Small intestine (tissue), 7 donors: Measurements from ENCODE around the gene SPATA13. TPM values are rescaled to one million over a fixed set of nuclear protein-coding genes. Genes with fewer than 3 reads are reported as not detected.

Source experiments
- DNase-seq, 2 donors: peaks; one replicate each; pipeline versions ENCODE4 v3.0.0 to v3.0.0-alpha.2; 2013
- FAIRE-seq: peaks from 2 replicates; lab custom pipeline; 2012; peaks lifted over from hg19 to GRCh38; lab: Jason Lieb, UNC
- H3K27ac ChIP-seq, 3 donors: one replicate each; pipeline ENCODE4 v1.5.1; 2013; ENCODE audit warnings: low read length in 2 of 3, mild to moderate bottlenecking in 2 of 3, control low read depth in 1 of 3, inconsistent platforms in 1 of 3, low read depth in 1 of 3, moderate library complexity in 1 of 3
- H3K27me3 ChIP-seq, 3 donors: one replicate each; pipeline ENCODE4 v1.6.1; 2013; ENCODE audit warnings: low read length in 3 of 3, inconsistent platforms in 1 of 3; ENCODE audit not compliant: control insufficient read depth in 3 of 3, insufficient read depth in 3 of 3
- H3K36me3 ChIP-seq, 3 donors: one replicate each; pipeline ENCODE4 v1.6.1; 2013; ENCODE audit warnings: low read length in 3 of 3, inconsistent platforms in 1 of 3, low read depth in 1 of 3, mild to moderate bottlenecking in 1 of 3, moderate library complexity in 1 of 3; ENCODE audit not compliant: control insufficient read depth in 3 of 3, insufficient read depth in 2 of 3
- H3K4me1 ChIP-seq, 3 donors: one replicate each; pipeline ENCODE4 v1.6.1; 2013; ENCODE audit warnings: low read length in 2 of 3, inconsistent platforms in 1 of 3, low read depth in 1 of 3, mild to moderate bottlenecking in 1 of 3, moderate library complexity in 1 of 3; ENCODE audit not compliant: control insufficient read depth in 3 of 3, insufficient read depth in 2 of 3
- H3K4me3 ChIP-seq, 3 donors: one replicate each; pipeline ENCODE4 v1.5.1; 2013; ENCODE audit warnings: low read length in 3 of 3, control low read depth in 1 of 3, inconsistent platforms in 1 of 3, low read depth in 1 of 3, mild to moderate bottlenecking in 1 of 3, moderate library complexity in 1 of 3
- H3K9me3 ChIP-seq, 2 donors: one replicate each; pipeline ENCODE4 v1.6.1; 2013; ENCODE audit warnings: low read depth in 1 of 2, low read length in 1 of 2; ENCODE audit not compliant: control insufficient read depth in 2 of 2, insufficient read depth in 1 of 2
- WGBS, 3 donors: extraction: QIAGEN DNeasy Blood & Tissue Kit; methylation state at CpG; one replicate each; pipeline ENCODE4 v1.1.7; 2013; 5-methylcytosine and 5-hydroxymethylcytosine counted together
- polyA plus RNA-seq, 4 donors: library from polyadenylated mRNA; stranded (reverse) in 3 of 4; unstranded in 1 of 4; fragments of 200-250 nt in 3 of 4; fragments of 120-200 nt in 1 of 4; gene quantifications; one replicate each; pipeline versions ENCODE4 v1.2.1 to v1.2.3, GENCODE V29; 2013
- donor health status: healthy with polysubstance abuse.
- donor health status: control.
- donor health status: control.
- donor health status: Bipolar disorder and iron deficiency.
- donor health status: healthy.

Gene SPATA13
- polyA plus RNA-seq, 4 donors = 10.0 to 57.0 (median 15.0) TPM

DNA sequence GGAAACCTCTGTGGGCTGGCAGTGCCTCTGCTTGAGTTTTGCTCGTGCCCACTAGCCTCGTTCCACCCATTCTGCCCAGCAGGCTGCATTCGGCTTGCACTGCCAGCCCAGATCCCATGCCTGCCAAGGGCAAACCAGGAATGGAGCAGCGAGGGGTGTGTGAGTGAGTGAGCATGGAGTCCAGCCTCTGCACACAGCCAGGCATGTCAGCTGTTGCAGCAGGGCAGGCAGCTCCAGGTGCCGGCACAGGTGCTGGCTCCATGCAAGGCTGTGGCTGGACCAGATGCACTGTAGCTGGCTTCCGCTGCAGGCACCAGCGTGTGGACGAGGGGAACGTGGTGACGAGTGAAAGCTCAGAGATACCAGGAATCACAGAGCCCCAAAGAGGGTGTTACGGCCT, 64.5 kb downstream of the SPATA13 start:
- Histone ChIP-seq H3K4me3 (no peak overlapping the region), H3K27ac (no peak overlapping the region), H3K27me3 (no peaks in the 10 kb centered on the region), H3K9me3 (no peaks in the 10 kb centered on the region), H3K36me3 (peaks cover 0 to 40% (median 2%) of the 10 kb centered on the region in 3 donors), H3K4me1 (no peaks in the 10 kb centered on the region)
- no peak for DNase-seq
- WGBS, 3 donors = 88 to 91% (median 90%) methylated on average over 11 of the region's 11 CpGs
- no peak for FAIRE-seq

DNA sequence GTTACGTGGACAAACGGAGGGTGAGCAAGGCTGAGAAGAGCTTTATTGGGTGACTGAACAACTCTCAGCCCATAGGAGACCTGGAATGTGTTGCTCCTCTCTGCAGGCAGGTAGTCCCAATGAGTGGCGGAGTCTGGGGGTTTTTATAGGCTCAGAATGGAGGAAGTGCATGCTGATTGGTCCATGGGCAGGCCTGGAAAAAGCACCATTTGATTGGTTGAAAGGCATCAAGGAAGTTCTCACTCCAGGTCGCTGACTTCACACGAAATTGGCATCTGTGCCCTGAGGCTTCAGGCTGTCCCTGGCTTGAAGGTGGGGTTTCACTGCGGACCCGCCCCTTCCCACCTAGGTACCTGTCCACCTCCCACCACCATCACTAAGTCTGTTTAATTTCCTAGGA, 65.4 kb downstream of the SPATA13 start:
- DNase-seq (no peak), FAIRE-seq (no peak)
- Histone ChIP-seq H3K36me3 (peaks cover 0 to 40% (median 2%) of the 10 kb centered on the region in 3 donors), H3K4me3 (no peak overlapping the region), H3K9me3 (no peaks in the 10 kb centered on the region), H3K4me1 (peaks cover 0 to 3% (median 2%) of the 10 kb centered on the region in 3 donors), H3K27me3 (no peaks in the 10 kb centered on the region), H3K27ac (no peak overlapping the region)
- 89 to 93% (median 90%) methylated on average over 7 of the region's 7 CpGs for WGBS, 3 donors

DNA sequence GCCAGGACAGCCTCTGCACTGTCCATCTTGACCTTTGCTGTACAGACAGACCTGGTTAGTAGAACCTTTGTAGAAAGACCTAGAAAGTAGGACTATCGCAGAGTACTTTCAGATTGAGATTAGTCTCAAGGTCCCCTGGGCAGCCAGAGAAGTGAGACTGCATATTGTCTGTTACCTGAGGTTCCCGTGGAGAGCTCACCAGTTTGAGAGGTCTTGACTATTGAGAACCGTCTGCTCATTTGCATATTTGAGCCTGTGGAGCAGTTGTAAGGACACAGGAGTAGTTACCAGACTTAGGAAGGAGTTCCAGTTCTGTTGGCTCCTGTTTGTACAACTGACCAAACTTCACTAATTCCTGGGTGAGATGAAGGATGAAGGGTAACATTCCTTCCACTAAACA, 66.2 kb downstream of the SPATA13 start:
- H3K4me1 ChIP-seq = peaks cover 0 to 7% (median 3%) of the 10 kb centered on the region in 3 donors
- H3K27me3 ChIP-seq = no peaks in the 10 kb centered on the region
- DNase-seq (no peak), FAIRE-seq (no peak)
- no peak overlapping the region for H3K4me3 ChIP-seq
- 51 to 78% (median 74%) methylated on average over 3 of the region's 3 CpGs for WGBS, 3 donors
- peaks cover 0 to 40% (median 2%) of the 10 kb centered on the region in 3 donors for H3K36me3 ChIP-seq
- H3K9me3 ChIP-seq = no peaks in the 10 kb centered on the region
- H3K27ac ChIP-seq = no peak overlapping the region

DNA sequence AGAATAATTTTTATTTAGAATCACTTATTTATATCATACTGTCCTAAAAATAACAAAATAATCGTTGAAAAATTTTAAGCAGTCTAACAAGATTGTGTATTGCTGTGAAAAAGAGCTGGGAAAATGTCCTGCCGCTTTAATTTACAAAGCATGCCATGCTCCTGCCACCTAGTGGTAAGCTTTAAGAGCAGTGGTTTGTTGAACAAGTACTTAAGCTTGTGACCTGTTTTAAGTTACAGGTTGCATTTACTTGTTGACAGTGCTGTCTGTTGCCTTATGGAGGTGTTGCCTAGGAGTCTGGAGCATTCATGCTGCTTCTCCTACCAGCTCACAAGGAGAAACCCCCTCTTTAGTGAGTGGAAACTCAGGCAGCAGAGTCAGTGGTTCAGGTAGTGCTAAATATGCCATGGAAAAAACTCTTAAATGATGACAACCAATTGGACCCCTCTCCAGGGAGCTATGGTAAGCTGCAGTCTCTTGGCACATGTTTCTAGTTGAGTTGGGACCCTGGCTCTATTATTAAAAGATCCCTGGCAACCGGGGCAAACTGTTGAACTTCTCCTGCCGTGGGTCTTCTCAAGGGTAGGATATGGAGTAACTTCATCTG, 68.4 kb downstream of the SPATA13 start:
- H3K4me1 ChIP-seq = peaks cover 3 to 9% (median 3%) of the 10 kb centered on the region in 3 donors
- peaks cover 0 to 23% (median 0%) of the 10 kb centered on the region in 3 donors for H3K36me3 ChIP-seq
- H3K9me3 ChIP-seq = no peaks in the 10 kb centered on the region
- FAIRE-seq (no peak), DNase-seq (peak; percentile 64 to 69)
- no peak overlapping the region for H3K4me3 ChIP-seq
- no peak overlapping the region for H3K27ac ChIP-seq
- WGBS, 3 donors = 46 to 49% (median 47%) methylated on average over 4 of the region's 4 CpGs
- H3K27me3 ChIP-seq = no peaks in the 10 kb centered on the region

DNA sequence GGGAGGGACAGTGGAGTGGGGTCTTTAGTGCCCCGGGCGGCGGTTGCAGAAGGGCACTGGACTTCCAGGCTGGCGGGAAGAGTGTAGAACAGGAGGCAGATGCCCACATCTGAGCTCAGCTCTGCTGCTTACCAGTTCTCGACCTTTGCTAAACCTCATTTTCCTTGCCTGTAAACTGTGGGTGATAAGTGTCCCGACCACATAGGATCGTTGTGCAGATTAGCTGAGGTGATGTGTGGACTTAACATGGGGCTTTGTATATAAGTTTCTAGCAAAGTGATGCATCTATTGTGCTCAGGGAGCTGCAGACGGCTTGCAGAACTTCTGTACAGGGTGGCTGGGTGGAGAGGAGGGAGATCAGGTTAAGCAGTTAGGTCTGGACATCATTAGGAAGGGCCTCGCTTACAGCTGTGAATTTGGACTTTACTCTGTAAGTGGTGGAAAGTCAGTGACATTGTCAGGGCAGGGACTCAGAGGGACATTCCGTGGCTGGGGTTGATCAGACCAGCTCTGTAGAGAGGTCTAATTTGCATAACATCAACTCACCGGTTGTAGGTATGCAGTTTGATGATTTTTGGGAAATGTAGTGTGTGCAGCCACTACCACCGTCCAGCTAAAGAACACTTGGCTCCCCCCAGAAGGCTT, 70.0 kb downstream of the SPATA13 start:
- Histone ChIP-seq H3K4me1 (peaks cover 3 to 9% (median 3%) of the 10 kb centered on the region in 3 donors), H3K4me3 (no peak overlapping the region), H3K27ac (no peak overlapping the region), H3K27me3 (no peaks in the 10 kb centered on the region), H3K9me3 (no peaks in the 10 kb centered on the region), H3K36me3 (peaks cover 0 to 10% (median 0%) of the 10 kb centered on the region in 3 donors)
- 61 to 74% (median 71%) methylated on average over 12 of the region's 12 CpGs for WGBS, 3 donors
- FAIRE-seq = no peak
- DNase-seq = peak in 1 of 2 donors; percentile 37

DNA sequence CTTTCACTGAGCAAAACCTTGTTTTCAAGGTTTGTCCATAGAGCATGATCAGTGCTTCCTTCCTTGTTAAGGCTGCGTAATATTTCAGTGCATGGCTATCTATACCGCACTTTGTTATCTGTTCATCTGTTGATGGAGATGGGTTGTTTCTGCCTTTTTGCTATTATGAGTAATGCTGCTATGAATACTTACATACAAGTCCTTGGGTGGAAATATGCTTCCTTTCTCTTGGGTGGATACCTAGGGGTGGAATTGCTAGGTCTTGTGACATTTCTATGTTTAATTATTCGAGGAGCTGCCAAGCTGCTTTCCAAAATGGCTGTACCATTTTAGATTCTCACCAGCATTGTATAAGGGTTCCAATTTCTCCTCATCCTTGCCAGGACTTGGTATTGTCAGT, 70.9 kb downstream of the SPATA13 start:
- WGBS, 3 donors = 91 to 98% (median 97%) methylated on average over 3 of the region's 3 CpGs
- H3K27me3 ChIP-seq = no peaks in the 10 kb centered on the region
- FAIRE-seq = no peak
- no peaks in the 10 kb centered on the region for H3K9me3 ChIP-seq
- no peak for DNase-seq
- H3K4me3 ChIP-seq = no peak overlapping the region
- H3K27ac ChIP-seq = peak overlapping the region in 1 of 3 donors; percentile 30
- H3K36me3 ChIP-seq = peaks cover 0 to 4% (median 0%) of the 10 kb centered on the region in 3 donors
- H3K4me1 ChIP-seq = peaks cover 3 to 9% (median 3%) of the 10 kb centered on the region in 3 donors

DNA sequence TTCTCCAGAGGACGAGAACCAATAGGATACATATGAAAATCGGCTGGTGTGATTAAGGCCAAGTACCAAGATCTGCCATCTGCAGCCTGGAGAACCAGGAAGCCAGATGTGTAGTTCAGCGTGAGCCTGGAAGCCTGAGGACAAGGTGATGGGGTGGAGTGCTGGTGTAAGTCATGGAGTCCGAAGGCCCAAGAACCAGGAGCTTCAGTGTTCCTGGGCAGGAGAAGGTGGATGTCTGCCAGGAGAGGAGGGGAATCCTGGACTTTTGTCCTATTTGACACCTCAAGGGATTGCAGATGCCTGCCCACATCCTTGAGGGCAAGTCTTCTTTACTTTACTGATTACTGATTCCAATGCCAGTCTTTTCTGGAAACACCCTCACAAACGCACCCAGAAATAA, 71.5 kb downstream of the SPATA13 start:
- no peaks in the 10 kb centered on the region for H3K27me3 ChIP-seq
- 27 to 65% (median 43%) methylated on average over 5 of the region's 5 CpGs for WGBS, 3 donors
- H3K36me3 ChIP-seq = peaks cover 0 to 6% (median 0%) of the 10 kb centered on the region in 3 donors
- H3K4me1 ChIP-seq = peaks cover 3 to 9% (median 3%) of the 10 kb centered on the region in 3 donors
- H3K9me3 ChIP-seq = no peaks in the 10 kb centered on the region
- DNase-seq = peak in 1 of 2 donors; percentile 91
- H3K4me3 ChIP-seq = no peak overlapping the region
- no peak overlapping the region for H3K27ac ChIP-seq
- FAIRE-seq = no peak

DNA sequence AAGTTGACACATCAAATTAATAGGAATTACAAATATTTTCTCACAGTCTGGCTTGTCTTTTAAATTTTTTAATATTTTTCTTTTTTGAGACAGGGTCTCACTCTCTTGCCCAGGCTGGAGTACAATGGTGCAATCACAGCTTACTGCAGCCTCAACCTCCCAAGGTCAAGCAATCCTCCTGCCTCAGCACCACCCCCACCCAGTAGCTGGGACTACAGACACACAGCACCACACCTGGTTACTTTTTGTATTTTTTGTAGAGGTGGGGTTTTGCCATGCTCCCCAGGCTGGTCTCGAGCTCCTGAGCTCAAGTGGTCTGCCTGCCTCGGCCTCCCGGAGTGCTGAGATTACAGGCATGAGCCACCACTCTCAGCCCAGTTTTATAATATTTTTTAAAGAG, 72.0 kb downstream of the SPATA13 start:
- FAIRE-seq (no peak), DNase-seq (no peak)
- H3K27ac ChIP-seq = no peak overlapping the region
- no peaks in the 10 kb centered on the region for H3K9me3 ChIP-seq
- H3K27me3 ChIP-seq = no peaks in the 10 kb centered on the region
- 92 to 95% (median 92%) methylated on average over 3 of the region's 3 CpGs for WGBS, 3 donors
- no peak overlapping the region for H3K4me3 ChIP-seq
- peaks cover 3 to 9% (median 3%) of the 10 kb centered on the region in 3 donors for H3K4me1 ChIP-seq
- H3K36me3 ChIP-seq = peaks cover 0 to 7% (median 0%) of the 10 kb centered on the region in 3 donors
